ENCODE data around the gene MTFP1.

DNA sequence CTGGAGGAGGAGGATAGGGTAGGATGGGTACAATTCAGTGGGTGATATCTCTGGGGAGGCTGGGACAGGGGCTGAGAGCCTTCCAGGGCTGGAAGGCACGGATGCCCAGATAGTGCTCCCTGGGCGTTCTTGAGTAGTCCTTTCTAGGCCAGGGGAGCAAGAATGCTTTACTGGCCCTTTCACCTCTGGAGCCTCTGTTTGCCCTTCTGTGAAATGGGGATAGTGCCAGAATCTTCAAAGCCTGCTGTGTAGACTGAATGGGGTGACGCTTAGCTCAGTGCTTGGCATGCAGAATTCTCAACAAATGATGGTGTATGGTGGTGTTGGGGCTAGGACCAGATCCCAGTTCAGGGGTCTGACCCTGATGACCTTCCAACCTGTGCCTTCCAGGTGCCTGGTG, 7.7 kb downstream of the MTFP1 start:
- no peak for TF ChIP-seq PHF21A (IDR thresholded peaks at IDR 0.05; ENCODE audit: borderline replicate concordance, low read depth)
- TF ChIP-seq TAF7 (tag; IDR thresholded peaks at IDR 0.05) = no peak
- no peak for TF ChIP-seq ZFP1 (CRISPR knock-in tag; IDR thresholded peaks at IDR 0.05)
- TF ChIP-seq, protein P1, sequence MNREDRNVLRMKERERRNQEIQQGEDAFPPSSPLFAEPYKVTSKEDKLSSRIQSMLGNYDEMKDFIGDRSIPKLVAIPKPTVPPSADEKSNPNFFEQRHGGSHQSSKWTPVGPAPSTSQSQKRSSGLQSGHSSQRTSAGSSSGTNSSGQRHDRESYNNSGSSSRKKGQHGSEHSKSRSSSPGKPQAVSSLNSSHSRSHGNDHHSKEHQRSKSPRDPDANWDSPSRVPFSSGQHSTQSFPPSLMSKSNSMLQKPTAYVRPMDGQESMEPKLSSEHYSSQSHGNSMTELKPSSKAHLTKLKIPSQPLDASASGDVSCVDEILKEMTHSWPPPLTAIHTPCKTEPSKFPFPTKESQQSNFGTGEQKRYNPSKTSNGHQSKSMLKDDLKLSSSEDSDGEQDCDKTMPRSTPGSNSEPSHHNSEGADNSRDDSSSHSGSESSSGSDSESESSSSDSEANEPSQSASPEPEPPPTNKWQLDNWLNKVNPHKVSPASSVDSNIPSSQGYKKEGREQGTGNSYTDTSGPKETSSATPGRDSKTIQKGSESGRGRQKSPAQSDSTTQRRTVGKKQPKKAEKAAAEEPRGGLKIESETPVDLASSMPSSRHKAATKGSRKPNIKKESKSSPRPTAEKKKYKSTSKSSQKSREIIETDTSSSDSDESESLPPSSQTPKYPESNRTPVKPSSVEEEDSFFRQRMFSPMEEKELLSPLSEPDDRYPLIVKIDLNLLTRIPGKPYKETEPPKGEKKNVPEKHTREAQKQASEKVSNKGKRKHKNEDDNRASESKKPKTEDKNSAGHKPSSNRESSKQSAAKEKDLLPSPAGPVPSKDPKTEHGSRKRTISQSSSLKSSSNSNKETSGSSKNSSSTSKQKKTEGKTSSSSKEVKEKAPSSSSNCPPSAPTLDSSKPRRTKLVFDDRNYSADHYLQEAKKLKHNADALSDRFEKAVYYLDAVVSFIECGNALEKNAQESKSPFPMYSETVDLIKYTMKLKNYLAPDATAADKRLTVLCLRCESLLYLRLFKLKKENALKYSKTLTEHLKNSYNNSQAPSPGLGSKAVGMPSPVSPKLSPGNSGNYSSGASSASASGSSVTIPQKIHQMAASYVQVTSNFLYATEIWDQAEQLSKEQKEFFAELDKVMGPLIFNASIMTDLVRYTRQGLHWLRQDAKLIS (CRISPR knock-in tag; IDR thresholded peaks at IDR 0.05) = no peak
- TF ChIP-seq, protein P2, sequence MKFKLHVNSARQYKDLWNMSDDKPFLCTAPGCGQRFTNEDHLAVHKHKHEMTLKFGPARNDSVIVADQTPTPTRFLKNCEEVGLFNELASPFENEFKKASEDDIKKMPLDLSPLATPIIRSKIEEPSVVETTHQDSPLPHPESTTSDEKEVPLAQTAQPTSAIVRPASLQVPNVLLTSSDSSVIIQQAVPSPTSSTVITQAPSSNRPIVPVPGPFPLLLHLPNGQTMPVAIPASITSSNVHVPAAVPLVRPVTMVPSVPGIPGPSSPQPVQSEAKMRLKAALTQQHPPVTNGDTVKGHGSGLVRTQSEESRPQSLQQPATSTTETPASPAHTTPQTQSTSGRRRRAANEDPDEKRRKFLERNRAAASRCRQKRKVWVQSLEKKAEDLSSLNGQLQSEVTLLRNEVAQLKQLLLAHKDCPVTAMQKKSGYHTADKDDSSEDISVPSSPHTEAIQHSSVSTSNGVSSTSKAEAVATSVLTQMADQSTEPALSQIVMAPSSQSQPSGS (CRISPR knock-in tag; IDR thresholded peaks at IDR 0.05) = no peak
- TF ChIP-seq GATAD2A (IDR thresholded peaks at IDR 0.05) = no peak
- TF ChIP-seq, protein P3, sequence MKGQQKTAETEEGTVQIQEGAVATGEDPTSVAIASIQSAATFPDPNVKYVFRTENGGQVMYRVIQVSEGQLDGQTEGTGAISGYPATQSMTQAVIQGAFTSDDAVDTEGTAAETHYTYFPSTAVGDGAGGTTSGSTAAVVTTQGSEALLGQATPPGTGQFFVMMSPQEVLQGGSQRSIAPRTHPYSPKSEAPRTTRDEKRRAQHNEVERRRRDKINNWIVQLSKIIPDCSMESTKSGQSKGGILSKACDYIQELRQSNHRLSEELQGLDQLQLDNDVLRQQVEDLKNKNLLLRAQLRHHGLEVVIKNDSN (CRISPR knock-in tag; IDR thresholded peaks at IDR 0.05) = no peak
